Karpas-422 (cell line): ENCODE results near the gene ZNF564. TPM values are rescaled to one million over a fixed set of nuclear protein-coding genes. Genes with fewer than 3 reads are reported as not detected.
A peak's percentile ranks its signal among the peaks of the same experiment; 100 is the strongest.
"Not testable (repeated sequence)": the region's sequence is repeated elsewhere in the genome, so short reads cannot be mapped to it uniquely, and the experiment has no call there.

Experiments used
- DNase-seq: peaks from one replicate; pipeline ENCODE4 v3.0.0-alpha.2; 2015
- H2AFZ ChIP-seq: fragments of 200-600 bp; sonication (generic); 2 replicates; pipeline ENCODE4 v1.6.1; 2014; ENCODE audit warnings: antibody characterized with exemption, low read length, mixed read lengths
- H3K27ac ChIP-seq: fragments of 200-600 bp; sonication (generic); 2 replicates; pipeline ENCODE4 v1.5.1; 2014; ENCODE audit warnings: mild to moderate bottlenecking, low read length, moderate library complexity
- H3K27me3 ChIP-seq: fragments of 200-600 bp; sonication (generic); 2 replicates; pipeline ENCODE4 v1.6.1; 2014; ENCODE audit warnings: low read length, mixed read lengths
- H3K36me3 ChIP-seq: fragments of 200-600 bp; sonication (generic); 2 replicates; pipeline ENCODE4 v1.6.1; 2014; ENCODE audit warnings: low read length, mixed read lengths; ENCODE audit not compliant: insufficient read depth
- H3K4me1 ChIP-seq: fragments of 200-600 bp; sonication (generic); 2 replicates; pipeline ENCODE4 v1.6.1; 2014; ENCODE audit warnings: mild to moderate bottlenecking, low read length, mixed read lengths
- H3K4me2 ChIP-seq: fragments of 200-600 bp; sonication (generic); 2 replicates; pipeline ENCODE4 v1.6.1; 2014; ENCODE audit warnings: low read length, low read depth, mild to moderate bottlenecking; ENCODE audit not compliant: poor library complexity, severe bottlenecking
- H3K4me3 ChIP-seq: fragments of 200-600 bp; sonication (generic); 2 replicates; pipeline ENCODE4 v1.5.1; 2014; ENCODE audit warnings: mild to moderate bottlenecking, antibody characterized with exemption, low read length, mixed read lengths
- H3K79me2 ChIP-seq: fragments of 200-600 bp; sonication (generic); 2 replicates; pipeline ENCODE4 v1.6.1; 2014; ENCODE audit warnings: mild to moderate bottlenecking, low read length, mixed read lengths
- H3K9ac ChIP-seq: fragments of 200-600 bp; sonication (generic); 2 replicates; pipeline ENCODE4 v1.6.0; 2014; ENCODE audit warnings: low read length
- H3K9me2 ChIP-seq: fragments of 200-600 bp; sonication (generic), shearing (Covaris generic); replicated peaks from 2 replicates; pipeline ENCODE4 v1.6.0; 2014; ENCODE audit warnings: mild to moderate bottlenecking, low read length, moderate library complexity; ENCODE audit not compliant: insufficient read depth
- H3K9me3 ChIP-seq: fragments of 300-700, 200-600 bp; sonication (generic); 2 replicates; pipeline ENCODE4 v1.6.1; 2014; ENCODE audit warnings: low read length, mixed read lengths
- H4K20me1 ChIP-seq: fragments of 200-600 bp; sonication (generic); 2 replicates; pipeline ENCODE4 v1.6.1; 2014; ENCODE audit warnings: mild to moderate bottlenecking, antibody characterized with exemption, low read length, low read depth; ENCODE audit not compliant: insufficient read depth
- total RNA-seq: library from RNA; depleted of rRNA; stranded (reverse); fragments of >200 nt; shearing (Covaris generic); gene quantifications from 2 replicates; pipeline ENCODE4 v1.2.3, GENCODE V29; 2014; ENCODE audit warnings: low replicate concordance

ZNF564 gene
- total RNA-seq, 1 experiment from 2014 or later = 7.3 TPM

GRCh38 chr19:12494260-12494860, 56.9 kb downstream of the ZNF564 start:
- H4K20me1 ChIP-seq = no peaks in the 10 kb centered on the region
- no peaks in the 10 kb centered on the region for H3K9me2 ChIP-seq
- DNase-seq = peak; percentile 65
- H3K4me3 ChIP-seq = peak overlapping the region; percentile 87
- H3K4me1 ChIP-seq = peaks cover 11% of the 10 kb centered on the region
- no peaks in the 10 kb centered on the region for H3K79me2 ChIP-seq
- H3K36me3 ChIP-seq = no peaks in the 10 kb centered on the region
- peak overlapping the region; percentile 67 for H3K9ac ChIP-seq
- H3K27me3 ChIP-seq = no peaks in the 10 kb centered on the region
- H3K27ac ChIP-seq = no peak overlapping the region
- peak overlapping the region; percentile 83; the same call in 1 of the 2 replicates for H2AFZ ChIP-seq
- peak overlapping the region; percentile 75 for H3K4me2 ChIP-seq
- peaks cover 3% of the 10 kb centered on the region; the same call in 1 of the 2 replicates for H3K9me3 ChIP-seq

GRCh38 chr19:12486265-12486783, 65.0 kb downstream of the ZNF564 start:
- H3K36me3 ChIP-seq, H3K27ac ChIP-seq, H3K4me3 ChIP-seq, H3K4me2 ChIP-seq, H3K9ac ChIP-seq, DNase-seq, H2AFZ ChIP-seq, H3K27me3 ChIP-seq, H3K9me2 ChIP-seq, H4K20me1 ChIP-seq, H3K9me3 ChIP-seq: not testable (repeated sequence)
- Histone ChIP-seq H3K4me1 (peaks cover 32% of the 10 kb centered on the region), H3K79me2 (peaks cover 31% of the 10 kb centered on the region)

- Histone ChIP-seq H4K20me1 (no peaks in the 10 kb centered on the region), H3K36me3 (no peaks in the 10 kb centered on the region), H3K9me3 (no peaks in the 10 kb centered on the region), H2AFZ (no peak overlapping the region), H3K79me2 (peaks cover 38% of the 10 kb centered on the region), H3K9ac (0 out of 2 replicates have a peak overlapping the region, but pooled peaks have one; percentile 82), H3K27me3 (no peaks in the 10 kb centered on the region), H3K4me2 (peak overlapping the region; percentile 96), H3K4me3 (peak overlapping the region; percentile 72; the same call in 1 of the 2 replicates), H3K4me1 (peaks cover 32% of the 10 kb centered on the region), H3K9me2 (no peaks in the 10 kb centered on the region), H3K27ac (no peak overlapping the region)
- DNase-seq = no peak
Measured at GRCh38 chr19:12485571-12485970, 65.7 kb downstream of the ZNF564 start.

- Histone ChIP-seq H3K9ac (peak overlapping the region; percentile 82), H3K4me1 (peaks cover 32% of the 10 kb centered on the region), H2AFZ (peak overlapping the region; percentile 94), H3K27me3 (no peaks in the 10 kb centered on the region), H3K9me2 (no peaks in the 10 kb centered on the region), H3K4me3 (peak overlapping the region; percentile 72), H3K36me3 (no peaks in the 10 kb centered on the region), H3K79me2 (peaks cover 41% of the 10 kb centered on the region), H3K4me2 (peak overlapping the region; percentile 96), H4K20me1 (no peaks in the 10 kb centered on the region), H3K27ac (no peak overlapping the region), H3K9me3 (no peaks in the 10 kb centered on the region)
- DNase-seq = no peak
Measured at GRCh38 chr19:12485052-12485416, 66.2 kb downstream of the ZNF564 start.

- H3K4me2 ChIP-seq = peak within 1 kb of the TSS; percentile 96
- no peaks in the 10 kb centered on the region for H3K9me3 ChIP-seq
- no peak within 1 kb of the TSS for H3K27ac ChIP-seq
- peak within 1 kb of the TSS; percentile 94 for H2AFZ ChIP-seq
- H3K4me1 ChIP-seq = peaks cover 32% of the 10 kb centered on the region
- H3K36me3 ChIP-seq = no peaks in the 10 kb centered on the region
- H3K79me2 ChIP-seq = peaks cover 47% of the 10 kb centered on the region
- no peaks in the 10 kb centered on the region for H3K9me2 ChIP-seq
- peak; percentile 97 for DNase-seq
- no peaks in the 10 kb centered on the region for H3K27me3 ChIP-seq
- H4K20me1 ChIP-seq = no peaks in the 10 kb centered on the region
- H3K9ac ChIP-seq = peak within 1 kb of the TSS; percentile 82
- peak within 1 kb of the TSS; percentile 72 for H3K4me3 ChIP-seq
Measured at GRCh38 chr19:12484371-12485051, 66.8 kb downstream of the ZNF564 start, which contains the start of gene ZNF709. Gene ZNF709 (minus strand): TSS chr19:12484816. CDS start chr19:12484657, 159 bp downstream.

- peak overlapping the region; percentile 34; the same call in 1 of the 2 replicates for H2AFZ ChIP-seq
- no peaks in the 10 kb centered on the region for H3K9me2 ChIP-seq
- no peak overlapping the region for H3K27ac ChIP-seq
- no peaks in the 10 kb centered on the region for H3K9me3 ChIP-seq
- no peaks in the 10 kb centered on the region for H3K27me3 ChIP-seq
- H3K4me2 ChIP-seq = peak overlapping the region; percentile 96
- H3K79me2 ChIP-seq = peaks cover 51% of the 10 kb centered on the region
- no peak for DNase-seq
- H4K20me1 ChIP-seq = no peaks in the 10 kb centered on the region
- no peaks in the 10 kb centered on the region for H3K36me3 ChIP-seq
- H3K4me3 ChIP-seq = peak overlapping the region; percentile 72
- peak overlapping the region; percentile 82 for H3K9ac ChIP-seq
- H3K4me1 ChIP-seq = peaks cover 32% of the 10 kb centered on the region
Measured at GRCh38 chr19:12484011-12484370, 67.3 kb downstream of the ZNF564 start.

- peak overlapping the region; percentile 26; the same call in 1 of the 2 replicates for H3K4me3 ChIP-seq
- H3K4me2 ChIP-seq = peak overlapping the region; percentile 96
- peak; percentile 59 for DNase-seq
Measured at GRCh38 chr19:12482509-12482886, 68.8 kb downstream of the ZNF564 start.

More at GRCh38 chr19:12482509-12482886, 68.8 kb downstream of the ZNF564 start:
- H3K9me3 ChIP-seq = no peaks in the 10 kb centered on the region
- no peaks in the 10 kb centered on the region for H4K20me1 ChIP-seq
- no peak overlapping the region for H2AFZ ChIP-seq
- peaks cover 66% of the 10 kb centered on the region for H3K79me2 ChIP-seq
- no peaks in the 10 kb centered on the region for H3K9me2 ChIP-seq
- H3K9ac ChIP-seq = peak overlapping the region; percentile 19; the same call in 1 of the 2 replicates
- no peaks in the 10 kb centered on the region for H3K27me3 ChIP-seq
- H3K27ac ChIP-seq = 0 out of 2 replicates have a peak overlapping the region, but pooled peaks have one; percentile 24
- H3K4me1 ChIP-seq = peaks cover 32% of the 10 kb centered on the region
- H3K36me3 ChIP-seq = no peaks in the 10 kb centered on the region
